Mesothelial cell of epicardium (in vitro differentiated cells): ENCODE measurements around the gene DNAAF5. TPM values are rescaled to one million over a fixed set of nuclear protein-coding genes. Genes with fewer than 3 reads are reported as not detected.

ENCODE experiments used
- DNase-seq, 2 experiments: peaks; one replicate each; pipeline ENCODE4 v3.0.0; 2021; ENCODE audit warnings: low spot score in 2 of 2; ENCODE audit not compliant: unreplicated experiment in 2 of 2
- H3K27ac Mint-ChIP-seq: 2 replicates; pipeline ENCODE4 v1.8.0; 2021; ENCODE audit warnings: mixed read lengths
- H3K27me3 Mint-ChIP-seq: 2 replicates; pipeline ENCODE4 v1.8.0; 2021; ENCODE audit warnings: low read depth, mixed read lengths
- H3K36me3 Mint-ChIP-seq: 2 replicates; pipeline ENCODE4 v1.8.0; 2021; ENCODE audit warnings: mixed read lengths
- H3K4me1 Mint-ChIP-seq: 2 replicates; pipeline ENCODE4 v1.8.0; 2021; ENCODE audit warnings: mixed read lengths
- H3K4me3 Mint-ChIP-seq: 2 replicates; pipeline ENCODE4 v1.8.0; 2021; ENCODE audit warnings: mild to moderate bottlenecking, moderate library complexity, mixed read lengths
- H3K9me3 Mint-ChIP-seq: 2 replicates; pipeline ENCODE4 v1.8.0; 2021; ENCODE audit warnings: mixed read lengths
- CTCF ChIP-seq: fragments of 200-600 bp; sonication (generic); IDR thresholded peaks from one replicate; pipeline ENCODE4 v1.5.0; 2021; ENCODE audit warnings: antibody characterized with exemption; ENCODE audit not compliant: unreplicated experiment
- total RNA-seq: library from RNA; stranded (reverse); gene quantifications from 3 replicates; pipeline ENCODE4 v1.2.1, GENCODE V29; 2021

DNAAF5 gene
- total RNA-seq, 1 donor from 2014 or later: 39.0 TPM

GRCh38 chr7:768881-769504 is 42.5 kb downstream of the DNAAF5 start:
- Mint-ChIP-seq H3K4me1 (peaks cover 22% of the 10 kb centered on the region), H3K4me3 (no peak overlapping the region), H3K9me3 (no peaks in the 10 kb centered on the region), H3K36me3 (peaks cover 31% of the 10 kb centered on the region), H3K27me3 (no peaks in the 10 kb centered on the region), H3K27ac (no peak overlapping the region)
- TF ChIP-seq CTCF: peak; percentile 9
- DNase-seq: no peak

- no peak for TF ChIP-seq CTCF
- no peak for DNase-seq
- Mint-ChIP-seq H3K4me1 (peaks cover 22% of the 10 kb centered on the region), H3K27me3 (no peaks in the 10 kb centered on the region), H3K9me3 (no peaks in the 10 kb centered on the region), H3K4me3 (no peak overlapping the region), H3K36me3 (peaks cover 29% of the 10 kb centered on the region), H3K27ac (peak overlapping the region; percentile 62)
These were observed 43.8 kb downstream of the DNAAF5 start for GRCh38 chr7:770336-770735.

- H3K27me3 Mint-ChIP-seq: no peaks in the 10 kb centered on the region
- no peaks in the 10 kb centered on the region for H3K9me3 Mint-ChIP-seq
- TF ChIP-seq CTCF: no peak
- peak overlapping the region; percentile 62 for H3K27ac Mint-ChIP-seq
- H3K4me1 Mint-ChIP-seq: peaks cover 22% of the 10 kb centered on the region
- no peak overlapping the region for H3K4me3 Mint-ChIP-seq
- peaks cover 28% of the 10 kb centered on the region for H3K36me3 Mint-ChIP-seq
- DNase-seq: no peak
These were observed 44.3 kb downstream of the DNAAF5 start for GRCh38 chr7:770741-771166.

- Mint-ChIP-seq H3K9me3 (no peaks in the 10 kb centered on the region), H3K4me1 (peaks cover 22% of the 10 kb centered on the region), H3K27me3 (no peaks in the 10 kb centered on the region), H3K4me3 (no peak overlapping the region), H3K36me3 (peaks cover 27% of the 10 kb centered on the region), H3K27ac (peak overlapping the region; percentile 62)
- no peak for TF ChIP-seq CTCF
- no peak for DNase-seq
These were observed 44.9 kb downstream of the DNAAF5 start for GRCh38 chr7:771234-772004.

GRCh38 chr7:772005-772294 is 45.5 kb downstream of the DNAAF5 start:
- no peak overlapping the region for H3K4me3 Mint-ChIP-seq
- peak overlapping the region; percentile 62 for H3K27ac Mint-ChIP-seq
- no peak for TF ChIP-seq CTCF
- DNase-seq: no peak
- H3K4me1 Mint-ChIP-seq: peaks cover 22% of the 10 kb centered on the region
- no peaks in the 10 kb centered on the region for H3K9me3 Mint-ChIP-seq
- H3K36me3 Mint-ChIP-seq: peaks cover 27% of the 10 kb centered on the region
- H3K27me3 Mint-ChIP-seq: no peaks in the 10 kb centered on the region
